SW 1271 (cell line): ENCODE measurements around the gene BROX.
"Not testable (repeated sequence)": the region's sequence is repeated elsewhere in the genome, so short reads cannot be mapped to it uniquely, and the experiment has no call there.

Experiments
- DNase-seq, 2 experiments: peaks; one replicate each; lab custom pipeline; 2025; lab: John Stamatoyannopoulos, UW

The BROX gene

GRCh38 chr1:222732216-222733159 is 20.1 kb downstream of the BROX start:
- no peak for DNase-seq

- DNase-seq: no peak
These were observed 22.4 kb downstream of the BROX start for GRCh38 chr1:222734740-222735139.

- DNase-seq: no peak
These were observed 24.1 kb downstream of the BROX start for GRCh38 chr1:222736470-222736869.

GRCh38 chr1:222736972-222737371 is 24.6 kb downstream of the BROX start, which contains the start of gene FAM177B:
TSS of gene FAM177B (plus strand) at chr1:222737202. CDS start at chr1:222746546, 9,344 bp downstream.
- no peak for DNase-seq

- DNase-seq: no peak
These were observed 27.1 kb downstream of the BROX start for GRCh38 chr1:222739465-222739864.

GRCh38 chr1:222739929-222740328 is 27.6 kb downstream of the BROX start:
- no peak for DNase-seq

GRCh38 chr1:222741630-222742457 is 29.5 kb downstream of the BROX start:
- not testable (repeated sequence) for DNase-seq

GRCh38 chr1:222749927-222750326 is 37.6 kb downstream of the BROX start:
- no peak for DNase-seq

GRCh38 chr1:222750651-222751050 is 38.3 kb downstream of the BROX start:
- no peak for DNase-seq

- no peak for DNase-seq
These were observed 38.9 kb downstream of the BROX start for GRCh38 chr1:222751255-222751654.

GRCh38 chr1:222754366-222755139 is 42.2 kb downstream of the BROX start:
- no peak for DNase-seq

- no peak for DNase-seq
These were observed 45.4 kb downstream of the BROX start for GRCh38 chr1:222757646-222758268.

GRCh38 chr1:222759451-222760035 is 47.2 kb downstream of the BROX start:
- no peak for DNase-seq

GRCh38 chr1:222761083-222761482 is 48.7 kb downstream of the BROX start:
- no peak for DNase-seq

GRCh38 chr1:222762178-222762577 is 49.8 kb downstream of the BROX start:
- DNase-seq: not testable (repeated sequence)

GRCh38 chr1:222767152-222767571 is 54.8 kb downstream of the BROX start:
- no peak for DNase-seq

GRCh38 chr1:222768592-222768991 is 56.2 kb downstream of the BROX start:
- DNase-seq: no peak

GRCh38 chr1:222769181-222769580 is 56.8 kb downstream of the BROX start:
- DNase-seq: no peak

- no peak for DNase-seq
These were observed 57.7 kb downstream of the BROX start for GRCh38 chr1:222769971-222770620.

- no peak for DNase-seq
These were observed 60.6 kb downstream of the BROX start for GRCh38 chr1:222772996-222773379.

- DNase-seq: no peak
These were observed 65.1 kb downstream of the BROX start for GRCh38 chr1:222777463-222777862.
